GM18498 (cell line): ENCODE data around the gene RALGAPA1.
A peak's percentile ranks its signal among the peaks of the same experiment; 100 is the strongest.

Experiments
- ATAC-seq: cut with Tn5 transposase; IDR thresholded peaks from one replicate; pipeline ENCODE4 v1.9.1; 2021; ENCODE audit warnings: mild to moderate bottlenecking, moderate library complexity; ENCODE audit not compliant: unreplicated experiment

RALGAPA1 gene

GRCh38 chr14:35556548-35556947 is 252.5 kb downstream of the RALGAPA1 start:
- no peak for ATAC-seq

- ATAC-seq, result no peak
Observed at GRCh38 chr14:35553808-35554207, 255.3 kb downstream of the RALGAPA1 start.

GRCh38 chr14:35551081-35551480 is 258.0 kb downstream of the RALGAPA1 start:
- ATAC-seq, result no peak

- ATAC-seq, result no peak
Observed at GRCh38 chr14:35549551-35549950, 259.5 kb downstream of the RALGAPA1 start.

- ATAC-seq, result no peak
Observed at GRCh38 chr14:35543006-35543405, 266.1 kb downstream of the RALGAPA1 start.

GRCh38 chr14:35539969-35540368 is 269.1 kb downstream of the RALGAPA1 start:
- no peak for ATAC-seq

GRCh38 chr14:35535483-35536112 is 273.5 kb downstream of the RALGAPA1 start:
- ATAC-seq, result no peak

- ATAC-seq, result peak; percentile 60
Observed at GRCh38 chr14:35534873-35535482, 274.1 kb downstream of the RALGAPA1 start.

GRCh38 chr14:35534208-35534872 is 274.8 kb downstream of the RALGAPA1 start:
- peak; percentile 30 for ATAC-seq

GRCh38 chr14:35533357-35534207 is 275.5 kb downstream of the RALGAPA1 start, which contains the start of gene INSM2:
Gene INSM2, plus strand, starts transcription at chr14:35534164. Its CDS starts 89 bp downstream, at chr14:35534253.
- ATAC-seq, result peak; percentile 82

GRCh38 chr14:35532783-35533356 is 276.2 kb downstream of the RALGAPA1 start:
- peak; percentile 10 for ATAC-seq

- ATAC-seq, result no peak
Observed at GRCh38 chr14:35531960-35532747, 276.9 kb downstream of the RALGAPA1 start.

GRCh38 chr14:35526962-35527361 is 282.1 kb downstream of the RALGAPA1 start:
- no peak for ATAC-seq

GRCh38 chr14:35525695-35526094 is 283.4 kb downstream of the RALGAPA1 start:
- no peak for ATAC-seq

GRCh38 chr14:35519986-35520385 is 289.1 kb downstream of the RALGAPA1 start:
- no peak for ATAC-seq

GRCh38 chr14:35515916-35516315 is 293.2 kb downstream of the RALGAPA1 start:
- ATAC-seq, result no peak

- no peak for ATAC-seq
Observed at GRCh38 chr14:35512765-35513164, 296.3 kb downstream of the RALGAPA1 start.

- no peak for ATAC-seq
Observed at GRCh38 chr14:35509846-35510245, 299.2 kb downstream of the RALGAPA1 start.

GRCh38 chr14:35506927-35507326 is 302.2 kb downstream of the RALGAPA1 start:
- no peak for ATAC-seq

- no peak for ATAC-seq
Observed at GRCh38 chr14:35506461-35506860, 302.6 kb downstream of the RALGAPA1 start.
